Vagina (tissue), 2 donors: Measurements from ENCODE around the gene NSUN4. TPM values are rescaled to one million over a fixed set of nuclear protein-coding genes. Genes with fewer than 3 reads are reported as not detected.
A peak's percentile ranks its signal among the peaks of the same experiment; 100 is the strongest.

Source experiments
- DNase-seq, 2 donors: peaks; one replicate each; pipeline ENCODE4 v3.0.0-alpha.2; 2017; ENCODE audit errors: extremely low spot score in 2 of 2
- H3K27ac ChIP-seq: fragments of 200-600 bp; sonication (generic); one replicate; pipeline ENCODE4 v1.5.1; 2019
- H3K27me3 ChIP-seq: fragments of 200-600 bp; sonication (generic); one replicate; pipeline ENCODE4 v1.5.1; 2019
- H3K36me3 ChIP-seq, 2 donors: fragments of 200-600 bp; sonication (generic); one replicate each; pipeline ENCODE4 v1.5.1; 2017 to 2019
- H3K4me1 ChIP-seq: fragments of 200-600 bp; sonication (generic); one replicate; pipeline ENCODE4 v1.5.1; 2019
- H3K4me3 ChIP-seq, 2 donors: fragments of 200-600 bp; sonication (generic); 1 replicate in 1 of 2; 2 replicates in 1 of 2; pipeline ENCODE4 v1.5.1; 2016 to 2019
- H3K9me3 ChIP-seq: fragments of 200-600 bp; sonication (generic); one replicate; pipeline ENCODE4 v1.5.1; 2019
- POLR2A ChIP-seq, 2 donors: fragments of 450-650 bp; IDR thresholded peaks; one replicate each; pipeline ENCODE4 v1.6.1; 2017; ENCODE audit warnings: antibody characterized with exemption in 2 of 2, mild to moderate bottlenecking in 2 of 2, moderate library complexity in 2 of 2
- POLR2AphosphoS5 ChIP-seq, 2 donors: sonication (generic); formaldehyde crosslinking; IDR thresholded peaks; one replicate each; pipeline ENCODE4 v1.9.0; 2017; ENCODE audit warnings: antibody characterized with exemption in 2 of 2, mild to moderate bottlenecking in 2 of 2, low read depth in 1 of 2; ENCODE audit not compliant: insufficient read depth in 1 of 2
- intact Hi-C: fragments of 100-400 bp; cut with DNase I; formaldehyde crosslinking; loops from one replicate; pipeline ENCODE4 v1.15.1; 2023
- total RNA-seq: library from RNA; depleted of rRNA; stranded (reverse); fragments of >200 nt; gene quantifications from one replicate; pipeline ENCODE4 v1.2.3, GENCODE V29; 2016
- TF ChIP-seq, protein P1 (sequence below), 3 experiments: fragments of 450-650 bp in 2 of 3; fragments of 200-600 bp in 1 of 3; sonication (generic) in 1 of 3; IDR thresholded peaks; one replicate each; pipeline ENCODE4 v1.5.1; 2017 to 2019; ENCODE audit warnings: antibody characterized with exemption in 3 of 3, mild to moderate bottlenecking in 2 of 3, moderate library complexity in 2 of 3

NSUN4 gene
- total RNA-seq, 1 donor from 2014 or later: 21.4 TPM

DNA sequence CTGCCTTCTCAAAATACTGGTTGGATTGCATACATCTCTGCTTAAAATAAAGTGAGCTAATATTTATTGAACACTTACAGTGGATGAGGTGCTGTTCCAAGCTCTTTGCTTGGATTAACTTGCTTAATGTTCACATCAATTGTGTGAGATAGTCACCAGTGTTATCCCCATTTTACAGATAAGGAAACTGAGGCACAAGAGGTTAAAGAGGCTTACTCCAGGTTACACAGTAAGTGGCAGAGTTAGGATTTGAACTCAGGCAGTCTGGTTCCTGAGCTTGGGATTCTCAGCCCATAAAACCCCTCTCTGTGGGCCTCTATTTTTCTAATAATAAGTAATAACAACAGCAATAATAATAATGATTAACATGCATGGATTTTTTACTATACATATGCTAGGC, 39.9 kb downstream of the NSUN4 start:
- no peaks in the 10 kb centered on the region for H3K27me3 ChIP-seq
- H3K9me3 ChIP-seq: no peaks in the 10 kb centered on the region
- no peaks in the 10 kb centered on the region for H3K36me3 ChIP-seq
- no peak for TF ChIP-seq POLR2A (IDR thresholded peaks at IDR 0.05)
- TF ChIP-seq POLR2AphosphoS5 (IDR thresholded peaks at IDR 0.05; ENCODE audit: insufficient read depth in 1 of 2, low read depth in 1 of 2): no peak
- TF ChIP-seq, protein P1, sequence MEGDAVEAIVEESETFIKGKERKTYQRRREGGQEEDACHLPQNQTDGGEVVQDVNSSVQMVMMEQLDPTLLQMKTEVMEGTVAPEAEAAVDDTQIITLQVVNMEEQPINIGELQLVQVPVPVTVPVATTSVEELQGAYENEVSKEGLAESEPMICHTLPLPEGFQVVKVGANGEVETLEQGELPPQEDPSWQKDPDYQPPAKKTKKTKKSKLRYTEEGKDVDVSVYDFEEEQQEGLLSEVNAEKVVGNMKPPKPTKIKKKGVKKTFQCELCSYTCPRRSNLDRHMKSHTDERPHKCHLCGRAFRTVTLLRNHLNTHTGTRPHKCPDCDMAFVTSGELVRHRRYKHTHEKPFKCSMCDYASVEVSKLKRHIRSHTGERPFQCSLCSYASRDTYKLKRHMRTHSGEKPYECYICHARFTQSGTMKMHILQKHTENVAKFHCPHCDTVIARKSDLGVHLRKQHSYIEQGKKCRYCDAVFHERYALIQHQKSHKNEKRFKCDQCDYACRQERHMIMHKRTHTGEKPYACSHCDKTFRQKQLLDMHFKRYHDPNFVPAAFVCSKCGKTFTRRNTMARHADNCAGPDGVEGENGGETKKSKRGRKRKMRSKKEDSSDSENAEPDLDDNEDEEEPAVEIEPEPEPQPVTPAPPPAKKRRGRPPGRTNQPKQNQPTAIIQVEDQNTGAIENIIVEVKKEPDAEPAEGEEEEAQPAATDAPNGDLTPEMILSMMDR (IDR thresholded peaks at IDR 0.05): no peak
- intact Hi-C loops: no loop called here
- no peak for DNase-seq
- no peaks in the 10 kb centered on the region for H3K4me1 ChIP-seq
- H3K27ac ChIP-seq: no peak overlapping the region
- no peak overlapping the region for H3K4me3 ChIP-seq

DNA sequence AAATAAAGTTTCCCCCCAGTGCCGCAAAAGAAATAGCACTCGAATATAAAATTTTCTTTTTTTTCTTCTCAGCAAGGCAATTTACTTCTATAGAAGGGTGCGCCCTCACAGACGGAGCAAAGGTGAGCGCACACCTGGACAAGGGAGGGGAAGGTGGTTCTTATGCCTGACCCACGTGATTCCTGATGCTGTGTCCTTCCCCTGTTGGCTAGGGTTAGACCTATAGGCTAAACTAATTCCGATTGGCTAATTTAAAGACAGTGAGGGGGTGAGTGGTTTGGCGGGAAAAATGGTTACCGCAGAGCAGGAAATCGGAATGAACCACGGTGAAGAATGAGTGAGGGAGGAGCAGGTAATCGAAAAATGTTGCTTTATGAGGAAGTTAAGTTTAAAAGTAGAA, 52.9 kb downstream of the NSUN4 start:
- Histone ChIP-seq H3K4me1 (peaks cover 11% of the 10 kb centered on the region), H3K9me3 (no peaks in the 10 kb centered on the region), H3K4me3 (no peak overlapping the region), H3K27ac (no peak overlapping the region), H3K27me3 (no peaks in the 10 kb centered on the region), H3K36me3 (no peaks in the 10 kb centered on the region)
- DNase-seq: no peak
- intact Hi-C loops: no loop called here
- TF ChIP-seq, protein P1 (IDR thresholded peaks at IDR 0.05): no peak
- TF ChIP-seq POLR2AphosphoS5 (IDR thresholded peaks at IDR 0.05; ENCODE audit: insufficient read depth in 1 of 2, low read depth in 1 of 2) (no peak), POLR2A (IDR thresholded peaks at IDR 0.05) (no peak)

DNA sequence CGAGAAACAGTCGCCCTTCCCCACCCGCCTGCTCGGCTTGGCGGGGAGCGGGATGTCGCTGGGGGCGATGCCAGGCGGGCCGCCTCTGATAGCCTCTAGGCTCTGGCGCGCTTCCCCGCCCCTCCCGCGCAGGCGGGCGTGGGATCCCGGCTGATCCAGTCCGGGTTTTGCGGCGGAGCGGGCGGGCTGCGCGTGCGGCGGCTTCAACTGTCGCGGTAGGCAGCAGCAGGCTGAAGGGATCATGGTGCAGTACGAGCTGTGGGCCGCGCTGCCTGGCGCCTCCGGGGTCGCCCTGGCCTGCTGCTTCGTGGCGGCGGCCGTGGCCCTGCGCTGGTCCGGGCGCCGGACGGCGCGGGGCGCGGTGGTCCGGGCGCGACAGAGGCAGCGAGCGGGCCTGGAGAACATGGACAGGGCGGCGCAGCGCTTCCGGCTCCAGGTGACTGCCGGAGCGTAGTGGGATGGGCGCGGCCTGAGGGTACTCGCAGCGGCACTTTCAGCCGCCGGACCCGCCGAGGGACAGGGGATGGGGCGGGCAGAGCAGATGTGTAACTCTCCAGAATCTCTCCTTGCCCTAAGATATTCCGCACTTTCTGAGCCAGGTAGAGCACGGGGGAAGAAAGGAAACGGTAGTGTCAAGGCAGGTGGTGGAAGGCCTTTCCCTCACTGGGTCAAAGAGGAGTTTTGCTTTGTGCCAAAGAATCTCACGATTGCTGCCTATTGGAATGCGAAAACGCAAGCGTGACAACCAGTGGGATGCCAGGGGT, 53.7 kb downstream of the NSUN4 start, which contains the start of gene FAAH:
Gene FAAH, plus strand, starts transcription at position 210 of the 764 bp plus-strand sequence. Its CDS starts 32 bp downstream, at position 242.
- H3K27me3 ChIP-seq: no peaks in the 10 kb centered on the region
- H3K36me3 ChIP-seq: no peaks in the 10 kb centered on the region
- H3K9me3 ChIP-seq: no peaks in the 10 kb centered on the region
- peaks cover 11% of the 10 kb centered on the region for H3K4me1 ChIP-seq
- TF ChIP-seq POLR2A (IDR thresholded peaks at IDR 0.05) (no peak), POLR2AphosphoS5 (IDR thresholded peaks at IDR 0.05; ENCODE audit: insufficient read depth in 1 of 2, low read depth in 1 of 2) (no peak)
- TF ChIP-seq, protein P1 (IDR thresholded peaks at IDR 0.05): no peak
- intact Hi-C loops: no loop called here
- H3K27ac ChIP-seq: peak within 1 kb of the TSS; percentile 49
- no peak for DNase-seq
- H3K4me3 ChIP-seq: peak within 1 kb of the TSS; percentile 56 to 65

DNA sequence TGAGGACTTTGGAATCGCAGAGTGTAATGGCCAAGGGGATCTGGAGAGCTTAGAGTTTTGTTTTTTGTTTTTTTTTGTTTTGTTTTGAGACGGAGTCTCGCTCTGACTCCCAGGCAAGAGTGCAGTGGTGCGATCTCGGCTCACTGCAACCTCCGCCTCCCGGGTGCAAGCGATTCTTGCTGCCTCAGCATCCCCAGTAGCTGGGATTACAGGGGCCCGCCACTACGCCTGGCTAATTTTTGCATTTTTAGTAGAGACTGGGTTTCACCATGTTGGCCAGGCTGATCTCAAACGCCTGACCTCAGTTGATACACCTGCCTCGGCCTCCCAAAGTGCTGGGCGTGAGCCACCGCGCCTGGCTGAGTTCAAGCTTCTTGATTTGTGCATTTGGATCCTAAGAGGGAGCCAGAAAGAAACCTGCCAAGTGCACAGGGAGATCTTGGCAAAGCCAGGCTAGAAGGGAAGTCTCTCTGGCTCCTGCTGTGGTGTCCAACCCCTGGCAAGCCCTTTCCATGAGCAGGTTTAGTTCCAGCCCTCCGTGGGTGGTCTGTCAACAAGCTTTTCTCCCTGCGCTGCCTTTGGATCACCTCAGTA, 54.4 kb downstream of the NSUN4 start:
- H3K36me3 ChIP-seq: no peaks in the 10 kb centered on the region
- DNase-seq: no peak
- H3K27me3 ChIP-seq: no peaks in the 10 kb centered on the region
- H3K4me1 ChIP-seq: peaks cover 11% of the 10 kb centered on the region
- H3K4me3 ChIP-seq: peak overlapping the region; percentile 56 to 65
- intact Hi-C loops: no loop called here
- H3K9me3 ChIP-seq: no peaks in the 10 kb centered on the region
- no peak overlapping the region for H3K27ac ChIP-seq
- TF ChIP-seq, protein P1 (IDR thresholded peaks at IDR 0.05): no peak
- TF ChIP-seq POLR2AphosphoS5 (IDR thresholded peaks at IDR 0.05; ENCODE audit: insufficient read depth in 1 of 2, low read depth in 1 of 2) (no peak), POLR2A (IDR thresholded peaks at IDR 0.05) (no peak)
